Stimulated activated memory B cell treated with anti-CD40 and anti-IgM and Interleukin-4, amounts not matched to agents 10 μg/mL and 1 μg/mL and 100 μg/mL, for 72 hours (primary cell): ENCODE measurements around the gene TOMM5.
A peak's percentile ranks its signal among the peaks of the same experiment; 100 is the strongest.

Experiments used
- ATAC-seq: fragments of 150-1000 bp; cut with Tn5 transposase; 2 replicates; pipeline ENCODE4 v1.10.0; 2021
- H3K27ac Mint-ChIP-seq: one replicate; pipeline ENCODE4 v1.8.0; 2022; ENCODE audit warnings: mild to moderate bottlenecking, mixed read lengths
- H3K27me3 Mint-ChIP-seq: one replicate; pipeline ENCODE4 v1.8.0; 2022; ENCODE audit warnings: mixed read lengths
- H3K36me3 Mint-ChIP-seq: one replicate; pipeline ENCODE4 v1.8.0; 2022; ENCODE audit warnings: mixed read lengths
- H3K4me1 Mint-ChIP-seq: one replicate; pipeline ENCODE4 v1.8.0; 2022; ENCODE audit warnings: mixed read lengths
- H3K4me3 Mint-ChIP-seq: one replicate; pipeline ENCODE4 v1.8.0; 2022; ENCODE audit warnings: mild to moderate bottlenecking, moderate library complexity, mixed read lengths
- H3K9me3 Mint-ChIP-seq: one replicate; pipeline ENCODE4 v1.8.0; 2022; ENCODE audit warnings: mixed read lengths

Gene TOMM5

GRCh38 chr9:37583522-37584121 is 8.8 kb downstream of the TOMM5 start:
- Mint-ChIP-seq H3K9me3 (no peaks in the 10 kb centered on the region), H3K27me3 (no peaks in the 10 kb centered on the region), H3K36me3 (peaks cover 59% of the 10 kb centered on the region), H3K27ac (no peak overlapping the region), H3K4me3 (no peak overlapping the region), H3K4me1 (peaks cover 35% of the 10 kb centered on the region)
- ATAC-seq: no peak

- Mint-ChIP-seq H3K9me3 (no peaks in the 10 kb centered on the region), H3K36me3 (peaks cover 59% of the 10 kb centered on the region), H3K4me1 (peaks cover 39% of the 10 kb centered on the region), H3K4me3 (no peak overlapping the region), H3K27ac (no peak overlapping the region), H3K27me3 (no peaks in the 10 kb centered on the region)
- ATAC-seq: no peak
Measured at GRCh38 chr9:37582548-37583157, 9.7 kb downstream of the TOMM5 start.

- Mint-ChIP-seq H3K9me3 (no peaks in the 10 kb centered on the region), H3K36me3 (peaks cover 40% of the 10 kb centered on the region), H3K27me3 (no peaks in the 10 kb centered on the region), H3K4me3 (peak within 1 kb of the TSS; percentile 85), H3K4me1 (peaks cover 64% of the 10 kb centered on the region), H3K27ac (peak within 1 kb of the TSS; percentile 91)
- peak; percentile 88 for ATAC-seq
Measured at GRCh38 chr9:37575921-37576721, 16.3 kb downstream of the TOMM5 start, which contains the start of gene FBXO10. TSS of gene FBXO10 (minus strand) at chr9:37576380. CDS start at chr9:37541768, 34,612 bp downstream.

- no peaks in the 10 kb centered on the region for H3K9me3 Mint-ChIP-seq
- peak; percentile 86 for ATAC-seq
- H3K4me3 Mint-ChIP-seq: peak overlapping the region; percentile 84
- H3K27ac Mint-ChIP-seq: peak overlapping the region; percentile 91
- no peaks in the 10 kb centered on the region for H3K27me3 Mint-ChIP-seq
- peaks cover 42% of the 10 kb centered on the region for H3K36me3 Mint-ChIP-seq
- peaks cover 67% of the 10 kb centered on the region for H3K4me1 Mint-ChIP-seq
Measured at GRCh38 chr9:37575511-37575914, 16.9 kb downstream of the TOMM5 start.

- Mint-ChIP-seq H3K27ac (peak overlapping the region; percentile 91), H3K36me3 (peaks cover 44% of the 10 kb centered on the region), H3K9me3 (no peaks in the 10 kb centered on the region), H3K4me3 (peak overlapping the region; percentile 84), H3K27me3 (no peaks in the 10 kb centered on the region), H3K4me1 (peaks cover 72% of the 10 kb centered on the region)
- ATAC-seq: no peak
Measured at GRCh38 chr9:37575001-37575400, 17.4 kb downstream of the TOMM5 start.

- Mint-ChIP-seq H3K9me3 (no peaks in the 10 kb centered on the region), H3K27me3 (no peaks in the 10 kb centered on the region), H3K27ac (no peak overlapping the region), H3K4me1 (peaks cover 77% of the 10 kb centered on the region), H3K36me3 (peaks cover 46% of the 10 kb centered on the region), H3K4me3 (peak overlapping the region; percentile 19)
- ATAC-seq: no peak
Measured at GRCh38 chr9:37574241-37574721, 18.1 kb downstream of the TOMM5 start.

- no peak overlapping the region for H3K27ac Mint-ChIP-seq
- H3K36me3 Mint-ChIP-seq: peaks cover 45% of the 10 kb centered on the region
- no peak for ATAC-seq
- H3K4me1 Mint-ChIP-seq: peaks cover 87% of the 10 kb centered on the region
- H3K9me3 Mint-ChIP-seq: no peaks in the 10 kb centered on the region
- H3K27me3 Mint-ChIP-seq: no peaks in the 10 kb centered on the region
- H3K4me3 Mint-ChIP-seq: no peak overlapping the region
Measured at GRCh38 chr9:37571282-37571681, 21.1 kb downstream of the TOMM5 start.

GRCh38 chr9:37566716-37567115 is 25.7 kb downstream of the TOMM5 start:
- Mint-ChIP-seq H3K27ac (peak overlapping the region; percentile 87), H3K36me3 (peaks cover 49% of the 10 kb centered on the region), H3K4me3 (no peak overlapping the region), H3K27me3 (no peaks in the 10 kb centered on the region), H3K9me3 (peaks cover 8% of the 10 kb centered on the region), H3K4me1 (peaks cover 88% of the 10 kb centered on the region)
- ATAC-seq: no peak

GRCh38 chr9:37565661-37566618 is 26.5 kb downstream of the TOMM5 start:
- ATAC-seq: peak; percentile 95
- H3K27me3 Mint-ChIP-seq: no peaks in the 10 kb centered on the region
- H3K27ac Mint-ChIP-seq: peak overlapping the region; percentile 87
- peaks cover 88% of the 10 kb centered on the region for H3K4me1 Mint-ChIP-seq
- peak overlapping the region; percentile 70 for H3K4me3 Mint-ChIP-seq
- H3K36me3 Mint-ChIP-seq: peaks cover 48% of the 10 kb centered on the region
- peaks cover 8% of the 10 kb centered on the region for H3K9me3 Mint-ChIP-seq

GRCh38 chr9:37564916-37565315 is 27.5 kb downstream of the TOMM5 start:
- H3K4me1 Mint-ChIP-seq: peaks cover 90% of the 10 kb centered on the region
- peaks cover 8% of the 10 kb centered on the region for H3K9me3 Mint-ChIP-seq
- H3K27me3 Mint-ChIP-seq: no peaks in the 10 kb centered on the region
- ATAC-seq: no peak
- H3K4me3 Mint-ChIP-seq: no peak overlapping the region
- H3K27ac Mint-ChIP-seq: peak overlapping the region; percentile 87
- H3K36me3 Mint-ChIP-seq: peaks cover 40% of the 10 kb centered on the region

- peaks cover 39% of the 10 kb centered on the region for H3K36me3 Mint-ChIP-seq
- no peak for ATAC-seq
- H3K4me1 Mint-ChIP-seq: peaks cover 90% of the 10 kb centered on the region
- peak overlapping the region; percentile 87 for H3K27ac Mint-ChIP-seq
- peaks cover 8% of the 10 kb centered on the region for H3K9me3 Mint-ChIP-seq
- no peaks in the 10 kb centered on the region for H3K27me3 Mint-ChIP-seq
- H3K4me3 Mint-ChIP-seq: no peak overlapping the region
Measured at GRCh38 chr9:37563806-37564513, 28.4 kb downstream of the TOMM5 start.

- Mint-ChIP-seq H3K4me3 (no peak overlapping the region), H3K4me1 (peaks cover 79% of the 10 kb centered on the region), H3K9me3 (peaks cover 8% of the 10 kb centered on the region), H3K36me3 (peaks cover 33% of the 10 kb centered on the region), H3K27ac (peak overlapping the region; percentile 74), H3K27me3 (no peaks in the 10 kb centered on the region)
- ATAC-seq: no peak
Measured at GRCh38 chr9:37562826-37563225, 29.6 kb downstream of the TOMM5 start.

- peaks cover 45% of the 10 kb centered on the region for H3K36me3 Mint-ChIP-seq
- H3K4me1 Mint-ChIP-seq: peaks cover 67% of the 10 kb centered on the region
- H3K9me3 Mint-ChIP-seq: peaks cover 8% of the 10 kb centered on the region
- no peaks in the 10 kb centered on the region for H3K27me3 Mint-ChIP-seq
- ATAC-seq: peak; percentile 81
- H3K4me3 Mint-ChIP-seq: peak overlapping the region; percentile 49
- H3K27ac Mint-ChIP-seq: peak overlapping the region; percentile 74
Measured at GRCh38 chr9:37561682-37562081, 30.7 kb downstream of the TOMM5 start.
